ENCODE measurements around the gene SLC38A1.

DNA sequence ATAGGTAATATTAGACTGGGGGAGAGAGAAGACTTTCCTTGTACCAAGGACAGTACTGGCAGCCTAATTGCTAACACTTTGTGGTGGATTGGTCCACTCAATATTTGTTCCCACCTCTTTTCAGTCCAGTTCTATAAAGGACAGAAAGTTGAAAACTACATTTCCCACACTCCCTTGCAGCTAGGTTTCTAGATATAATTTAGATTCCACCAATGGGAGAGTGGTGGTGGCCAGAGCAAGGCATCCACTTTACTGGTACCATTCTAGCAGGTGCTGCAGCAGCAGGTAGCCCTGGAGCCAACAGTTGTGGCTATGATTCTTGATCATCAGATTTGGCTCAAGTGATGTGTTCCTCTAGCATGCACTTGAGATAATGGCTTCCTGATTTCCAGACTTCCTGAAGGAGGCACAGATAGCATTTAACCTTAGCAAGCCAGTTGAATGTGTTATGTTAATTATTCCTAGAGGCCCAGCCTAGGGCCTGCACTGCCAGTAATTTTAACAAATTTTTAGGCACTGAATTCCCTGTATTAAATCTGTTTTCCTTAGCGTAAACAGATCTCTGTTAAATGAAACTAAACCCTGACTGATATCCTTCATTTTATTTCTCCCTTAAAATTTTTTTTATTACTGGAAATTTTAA lies 24.4 kb downstream of the SLC38A1 start:
- TF ChIP-seq EZH2phosphoT487 (IDR thresholded peaks at IDR 0.05; ENCODE audit: insufficient read depth, low read depth) = no peak
- TF ChIP-seq EZH2 (IDR thresholded peaks at IDR 0.05; ENCODE audit: insufficient read depth, poor library complexity, severe bottlenecking) = no peak
